HG03565 (cell line): ENCODE data around the gene MYPOP.

Experiments
- ATAC-seq: cut with Tn5 transposase; IDR thresholded peaks from one replicate; pipeline ENCODE4 v1.9.1; 2021; ENCODE audit warnings: mild to moderate bottlenecking, moderate library complexity; ENCODE audit not compliant: unreplicated experiment

The MYPOP gene

GRCh38 chr19:45901912-45902650, at the start of gene MYPOP:
MYPOP (minus strand) TSS chr19:45902613; CDS start chr19:45901773, 840 bp downstream.
- no peak for ATAC-seq

DNA sequence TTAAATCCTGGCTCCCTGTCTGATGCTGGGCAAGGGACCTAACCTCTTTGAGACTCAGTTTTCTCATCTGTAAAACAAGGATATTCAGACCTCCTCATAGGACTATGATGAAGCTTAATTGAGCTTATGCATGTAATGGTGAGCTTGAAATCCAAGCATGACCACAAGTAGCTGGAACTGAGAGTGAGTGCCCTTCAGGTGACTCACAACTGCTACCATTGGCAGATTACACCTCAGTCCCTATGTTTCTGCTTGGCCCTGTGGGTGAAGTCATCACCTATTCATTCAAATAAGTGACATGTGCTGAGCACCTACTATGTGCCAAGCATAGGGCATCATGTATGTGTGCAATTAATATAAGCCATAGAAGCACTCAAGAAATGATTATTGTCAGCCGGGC, 45.5 kb upstream of the MYPOP start:
- no peak for ATAC-seq

GRCh38 chr19:45940515-45940805, 38.0 kb upstream of the MYPOP start:
- no peak for ATAC-seq

DNA sequence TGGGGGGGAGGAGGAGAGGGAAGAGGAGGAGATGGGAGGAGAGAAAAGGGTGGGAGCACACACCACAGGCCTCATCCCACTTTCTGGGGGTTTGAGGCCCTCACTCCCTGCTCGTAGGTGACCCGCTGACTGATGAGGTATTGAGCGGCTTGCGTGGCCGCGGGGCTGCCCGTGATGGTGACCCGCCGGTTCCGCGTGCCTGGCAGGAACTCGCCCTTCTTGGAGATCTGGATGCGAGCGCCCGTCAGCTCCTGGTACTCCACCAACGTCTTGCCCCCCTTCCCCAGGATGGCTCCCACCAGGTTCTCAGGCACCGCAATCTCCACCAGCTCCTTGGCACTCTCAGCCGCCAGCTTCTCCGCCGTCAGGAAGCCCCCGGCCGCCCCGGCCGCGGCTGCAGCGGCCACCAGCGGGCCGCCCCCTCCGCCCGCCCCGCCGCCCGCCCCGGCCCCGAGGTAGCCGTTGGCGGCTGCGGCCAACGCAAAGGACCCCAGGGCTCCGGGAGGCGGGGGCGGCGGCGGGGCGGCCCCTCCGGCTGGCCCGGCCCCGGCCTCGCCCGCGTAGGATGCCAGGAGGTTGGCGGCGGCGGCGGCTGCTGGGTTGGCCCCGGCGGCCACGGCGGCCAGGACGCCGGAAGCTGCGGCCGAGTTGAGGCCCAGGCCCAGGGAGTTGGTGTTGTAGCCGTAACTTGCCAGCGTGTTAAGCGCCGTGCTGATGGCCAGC, 37.5 kb upstream of the MYPOP start:
- ATAC-seq = no peak

DNA sequence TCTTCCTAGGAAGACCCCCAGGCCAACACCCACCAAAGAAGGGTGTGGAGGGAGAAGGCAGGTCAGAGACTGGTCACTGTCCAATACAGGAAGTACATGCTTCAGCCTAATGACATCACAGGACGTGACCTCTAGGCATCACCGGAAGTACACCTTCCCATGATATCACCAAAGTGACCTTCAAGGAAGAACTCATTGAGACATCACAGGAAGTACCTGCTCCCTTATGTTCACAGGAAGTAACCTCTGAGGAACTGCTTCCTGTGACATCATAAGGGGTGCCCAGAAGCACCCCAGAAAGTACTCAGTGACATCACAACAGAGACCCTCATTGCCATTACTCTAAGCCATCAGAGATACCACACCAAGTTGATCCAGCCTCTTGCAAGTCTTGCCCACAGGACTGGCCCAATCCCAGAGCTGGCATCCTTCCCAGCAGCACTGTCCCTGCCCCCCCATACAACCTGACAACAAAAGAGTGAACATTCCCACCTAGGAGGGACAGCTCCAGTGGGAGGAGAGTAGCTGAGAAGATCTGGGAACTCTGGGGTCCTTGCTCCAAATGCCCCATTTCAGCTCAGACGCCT, 36.4 kb upstream of the MYPOP start:
- ATAC-seq = no peak

- no peak for ATAC-seq
Measured at GRCh38 chr19:45935267-45935666, 32.9 kb upstream of the MYPOP start.

- no peak for ATAC-seq
Measured at GRCh38 chr19:45934551-45935230, 32.3 kb upstream of the MYPOP start.

DNA sequence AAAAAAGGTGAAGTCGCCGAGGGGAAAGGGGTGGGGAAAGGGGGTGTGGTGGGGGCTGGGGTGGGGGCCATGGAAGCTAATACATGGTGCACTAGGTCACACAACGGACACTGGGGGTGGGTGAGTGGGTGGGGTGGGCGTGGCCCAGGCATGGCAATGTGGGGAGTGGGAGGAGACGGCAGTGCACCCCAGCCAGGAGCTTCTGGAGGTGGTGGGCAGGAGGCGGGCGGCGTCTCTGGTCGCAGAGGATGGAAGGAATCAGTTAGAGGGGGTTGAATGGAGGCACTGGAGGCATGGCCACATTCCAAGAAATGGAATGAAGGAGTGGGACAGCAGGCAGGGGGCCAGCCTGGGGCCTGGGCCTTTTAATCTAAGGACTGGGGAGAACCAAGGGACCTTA, 31.3 kb upstream of the MYPOP start:
- ATAC-seq = no peak

DNA sequence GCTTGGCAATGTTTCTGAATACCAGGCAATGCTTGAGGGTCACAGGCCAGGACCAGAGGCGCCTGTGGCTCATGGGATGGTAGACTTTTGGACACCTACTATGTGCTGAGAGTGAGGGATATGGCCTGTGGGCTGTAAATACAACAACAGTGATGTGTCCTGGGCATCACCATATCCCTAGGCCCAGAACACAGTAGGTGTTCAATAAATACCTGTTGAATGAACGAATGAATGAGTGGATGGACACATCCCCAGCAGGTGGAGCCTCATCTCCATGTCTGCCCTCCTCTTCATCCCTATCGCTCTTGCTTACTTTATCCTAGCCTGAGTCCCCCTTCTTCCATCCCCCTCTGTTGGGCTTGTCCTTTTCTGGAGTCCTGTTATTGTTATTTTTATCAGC, 28.6 kb upstream of the MYPOP start:
- no peak for ATAC-seq

- ATAC-seq = no peak
Measured at GRCh38 chr19:45929247-45929646, 26.8 kb upstream of the MYPOP start.

DNA sequence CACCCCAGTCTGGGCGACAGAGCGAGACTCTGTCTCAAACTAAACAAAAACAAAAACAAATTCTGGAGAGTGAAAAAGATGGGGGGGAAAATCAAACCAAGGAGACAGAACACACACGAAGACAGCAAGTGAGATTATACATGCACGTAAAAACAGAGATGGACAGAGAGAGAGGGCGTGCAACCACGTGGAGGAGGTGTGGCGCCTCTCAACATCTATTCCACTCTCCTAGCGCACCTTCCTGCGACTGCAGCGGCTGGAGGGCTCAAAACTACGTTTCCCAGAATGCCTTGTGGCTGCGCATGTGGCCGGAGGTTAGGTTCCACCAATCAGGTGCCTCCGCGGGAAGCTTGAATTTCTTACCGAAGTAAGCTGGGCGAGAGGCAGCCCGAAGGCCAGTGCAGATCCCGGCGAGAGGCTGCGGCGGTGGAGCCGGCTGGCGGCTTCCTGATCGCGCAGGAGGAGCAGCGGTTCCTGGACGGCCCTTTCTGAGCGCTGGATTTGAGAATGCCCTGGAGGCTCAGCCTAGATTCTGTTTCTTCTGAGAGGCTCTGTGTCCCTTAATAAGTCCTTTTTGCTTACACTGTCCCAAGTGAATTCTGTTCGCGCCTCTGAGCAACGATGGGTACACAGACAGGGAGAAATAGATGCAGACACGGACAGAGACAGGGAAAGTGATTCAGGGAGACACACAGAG, 25.3 kb upstream of the MYPOP start:
- ATAC-seq = peak; percentile 80

- no peak for ATAC-seq
Measured at GRCh38 chr19:45924891-45925447, 22.6 kb upstream of the MYPOP start.

- ATAC-seq = no peak
Measured at GRCh38 chr19:45922281-45922680, 19.9 kb upstream of the MYPOP start.

GRCh38 chr19:45920458-45920857, 18.0 kb upstream of the MYPOP start:
- ATAC-seq = no peak

DNA sequence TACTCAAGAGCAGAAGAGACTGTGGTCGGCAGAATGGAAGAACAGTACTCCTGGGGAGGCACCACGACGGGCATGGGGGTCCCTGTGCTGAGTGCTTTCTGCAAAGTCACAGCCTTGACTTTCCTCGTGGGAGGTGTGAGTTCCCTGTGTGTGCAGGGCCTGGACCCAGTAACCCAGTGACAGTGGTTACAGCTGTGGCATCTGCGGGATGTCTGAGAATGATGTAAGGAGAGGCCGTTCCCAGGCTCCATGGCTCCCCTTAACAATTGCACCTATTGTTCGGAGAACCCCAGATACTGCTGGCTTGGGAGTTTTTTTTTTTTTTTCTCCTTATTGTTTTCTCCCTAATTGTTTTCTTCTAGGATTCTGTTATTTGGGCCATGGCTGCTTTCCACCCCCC, 17.3 kb upstream of the MYPOP start:
- ATAC-seq = no peak

GRCh38 chr19:45918721-45919120, 16.3 kb upstream of the MYPOP start:
- no peak for ATAC-seq

DNA sequence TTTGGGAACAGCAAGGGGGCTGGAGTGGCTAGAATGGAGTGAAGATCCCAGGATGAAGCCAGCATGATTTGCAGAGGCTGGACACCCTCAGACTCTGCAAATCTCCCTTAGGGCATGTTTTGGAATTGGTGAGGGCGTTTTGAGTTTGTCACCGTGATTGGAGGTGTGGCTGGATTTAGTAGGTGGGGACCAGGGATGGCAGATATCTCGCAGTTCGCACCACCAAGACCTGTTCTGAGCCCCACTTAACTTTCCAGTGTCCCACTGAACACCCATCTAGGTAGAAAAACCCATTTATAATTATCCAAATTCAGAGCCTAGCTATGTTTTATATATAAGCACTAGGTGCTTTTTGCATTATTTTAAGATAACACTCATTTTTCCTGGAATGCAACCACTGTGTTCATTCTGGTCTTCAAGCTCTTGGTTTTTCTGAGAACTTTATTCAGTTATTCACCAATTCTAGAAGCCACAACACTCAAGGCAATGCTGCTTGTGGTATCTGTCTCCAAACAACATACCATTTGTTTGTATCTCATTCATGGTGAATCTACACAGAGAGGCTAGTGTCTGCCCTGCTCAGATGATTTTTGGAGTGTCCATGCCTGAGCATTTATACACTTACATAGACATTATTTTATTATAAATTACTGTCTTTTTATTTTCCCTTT, 15.1 kb upstream of the MYPOP start:
- no peak for ATAC-seq

- ATAC-seq = no peak
Measured at GRCh38 chr19:45913874-45914830, 11.7 kb upstream of the MYPOP start, which contains the start of gene NANOS2. NANOS2 (minus strand) TSS chr19:45914778; CDS start chr19:45914693, 85 bp downstream.

- no peak for ATAC-seq
Measured at GRCh38 chr19:45911291-45911690, 8.9 kb upstream of the MYPOP start.
